ENCODE measurements around the gene TXNDC16. TPM values are rescaled to one million over a fixed set of nuclear protein-coding genes. Genes with fewer than 3 reads are reported as not detected.
"Not testable (repeated sequence)": the region's sequence is repeated elsewhere in the genome, so short reads cannot be mapped to it uniquely, and the experiment has no call there.

The TXNDC16 gene
- total and polyA plus RNA-seq, 5 donors, result 2.6 to 7.6 (median 6.7) TPM

DNA sequence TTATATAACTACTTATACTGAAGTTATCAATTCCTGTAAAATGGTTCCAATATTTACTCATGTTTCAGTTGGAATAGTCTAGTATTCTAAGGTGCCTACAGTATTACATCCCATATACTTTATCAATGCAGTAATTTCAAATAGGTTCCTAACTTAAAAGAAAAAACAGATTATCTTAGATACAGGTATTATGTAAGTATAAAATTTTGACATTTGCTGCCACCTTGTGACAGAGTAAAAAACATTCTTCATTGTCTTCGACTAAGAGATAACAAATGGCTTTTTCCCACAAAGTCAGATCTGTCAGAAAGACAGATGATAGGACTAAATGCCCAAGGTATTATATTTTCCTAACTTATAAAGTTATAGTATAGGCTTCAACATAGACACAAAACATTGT lies 78.7 kb downstream of the TXNDC16 start:
- no peak overlapping the region for H3K4me3 ChIP-seq (ENCODE audit: low read length)
- H3K4me1 ChIP-seq (ENCODE audit: control insufficient read depth, insufficient read depth, low read length), result no peaks in the 10 kb centered on the region
- H3K9me3 ChIP-seq (ENCODE audit: control insufficient read depth, low read length), result no peaks in the 10 kb centered on the region
- no peak for ATAC-seq
- H3K27me3 ChIP-seq (ENCODE audit: control insufficient read depth, insufficient read depth), result no peaks in the 10 kb centered on the region
- 9% methylated on average over 1 of the region's 1 CpG for WGBS
- no peak for DNase-seq
- no peak overlapping the region for H3K27ac ChIP-seq (ENCODE audit: low read length)
- intact Hi-C loops (cut with DNase I), result loop anchor here in 2 of 4 donors (5.0 kb wide), 2 partner anchors 161 to 171 kb away; partner anchors contain the start of gene PTGER2 (in 1 of the 2)

DNA sequence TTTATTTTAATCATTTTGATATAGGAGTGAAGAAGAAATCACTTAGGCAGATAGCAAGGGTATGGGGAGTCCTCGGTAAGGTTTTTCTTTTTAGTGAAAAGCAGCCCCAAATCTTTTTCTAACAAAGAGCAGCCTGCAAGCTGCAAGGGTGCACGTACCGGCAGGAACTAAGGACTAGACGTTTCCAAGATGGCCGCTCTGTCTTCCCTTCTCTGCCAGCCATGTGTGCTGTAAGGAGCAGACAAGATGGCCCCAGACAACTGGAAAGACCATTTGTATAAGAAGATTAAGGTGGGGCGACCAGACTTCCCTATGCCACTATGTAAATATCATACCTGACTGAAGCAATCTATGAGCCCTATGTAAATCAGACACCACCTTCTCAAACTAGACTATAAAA lies 79.6 kb downstream of the TXNDC16 start:
- Histone ChIP-seq H3K4me3 (ENCODE audit: low read length) (no peak overlapping the region), H3K27ac (ENCODE audit: low read length) (no peak overlapping the region), H3K4me1 (ENCODE audit: control insufficient read depth, insufficient read depth, low read length) (no peaks in the 10 kb centered on the region), H3K27me3 (ENCODE audit: control insufficient read depth, insufficient read depth) (no peaks in the 10 kb centered on the region), H3K9me3 (ENCODE audit: control insufficient read depth, low read length) (no peaks in the 10 kb centered on the region)
- DNase-seq, result no peak
- 91% methylated on average over 6 of the region's 6 CpGs for WGBS
- ATAC-seq, result no peak
- intact Hi-C loops (cut with DNase I), result loop anchor here in 2 of 4 donors (5.0 kb wide), 2 partner anchors 160 to 170 kb away; partner anchors contain the start of gene PTGER2 (in 1 of the 2)

DNA sequence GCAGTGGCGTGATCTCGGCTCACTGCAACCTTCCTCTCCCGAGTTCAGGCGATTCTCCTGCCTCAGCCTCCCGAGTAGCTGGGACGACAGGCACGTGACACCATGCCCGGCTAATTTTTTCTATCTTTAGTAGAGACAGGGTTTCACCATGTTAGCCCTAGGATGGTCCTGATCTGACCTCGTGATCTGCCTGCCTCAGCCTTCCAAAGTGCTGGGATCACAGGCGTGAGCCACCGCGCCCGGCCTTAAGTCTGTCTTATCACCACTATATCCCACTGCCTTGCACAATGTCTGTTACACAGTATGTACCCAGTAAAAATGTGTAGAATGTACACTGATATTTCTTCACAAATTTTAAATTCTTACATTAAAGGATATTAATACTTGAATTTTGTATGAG lies 80.1 kb downstream of the TXNDC16 start:
- intact Hi-C loops (cut with DNase I), result loop anchor here in 2 of 4 donors (5.0 kb wide), 2 partner anchors 160 to 170 kb away; partner anchors contain the start of gene PTGER2 (in 1 of the 2)
- not testable (repeated sequence) for H3K9me3 ChIP-seq (ENCODE audit: control insufficient read depth, low read length); DNase-seq; ATAC-seq; H3K27me3 ChIP-seq (ENCODE audit: control insufficient read depth, insufficient read depth); H3K4me1 ChIP-seq (ENCODE audit: control insufficient read depth, insufficient read depth, low read length); H3K4me3 ChIP-seq (ENCODE audit: low read length); H3K27ac ChIP-seq (ENCODE audit: low read length)
- WGBS, result 97% methylated on average over 13 of the region's 13 CpGs

DNA sequence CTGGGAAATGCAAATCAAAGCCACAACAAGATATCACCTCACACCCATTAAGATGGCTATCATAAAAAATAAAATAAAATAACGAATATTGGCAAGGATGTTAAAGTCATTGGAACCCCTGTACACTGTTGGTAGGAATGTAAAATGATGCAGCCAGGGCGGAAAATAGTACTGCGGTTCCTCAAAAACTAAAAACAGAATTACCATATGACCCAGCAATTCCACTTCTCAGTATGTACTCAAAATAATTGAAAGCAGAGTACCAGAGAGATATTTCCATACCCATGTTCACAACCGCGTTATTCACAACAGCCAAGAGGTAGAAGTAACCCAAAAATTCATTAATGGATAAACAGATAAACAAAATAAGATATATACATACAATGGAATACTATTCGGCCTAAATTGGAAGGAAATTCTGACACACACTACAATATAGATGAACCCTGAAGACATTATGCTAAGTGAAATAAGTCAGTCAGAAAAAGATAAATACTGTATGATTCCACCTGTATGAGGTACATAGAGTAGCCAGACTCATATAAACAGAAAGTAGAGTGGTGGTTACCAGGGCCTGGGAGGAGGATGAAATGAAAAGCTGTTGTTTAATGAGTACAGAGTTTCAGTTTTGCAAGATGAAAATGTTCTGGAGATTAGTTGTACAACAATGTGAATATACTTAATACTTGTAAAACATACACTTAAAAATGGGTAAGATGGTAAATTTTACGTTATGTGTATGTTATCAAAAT lies 84.6 kb downstream of the TXNDC16 start:
- no peaks in the 10 kb centered on the region for H3K27me3 ChIP-seq (ENCODE audit: control insufficient read depth, insufficient read depth)
- H3K4me3 ChIP-seq (ENCODE audit: low read length), result no peak overlapping the region
- H3K27ac ChIP-seq (ENCODE audit: low read length), result no peak overlapping the region
- intact Hi-C loops (cut with DNase I), result no loop called here
- no peaks in the 10 kb centered on the region for H3K9me3 ChIP-seq (ENCODE audit: control insufficient read depth, low read length)
- 93% methylated on average over 7 of the region's 7 CpGs for WGBS
- ATAC-seq (no peak), DNase-seq (no peak)
- H3K4me1 ChIP-seq (ENCODE audit: control insufficient read depth, insufficient read depth, low read length), result no peaks in the 10 kb centered on the region

- ATAC-seq (no peak), DNase-seq (no peak)
- H3K9me3 ChIP-seq (ENCODE audit: control insufficient read depth, low read length), result no peaks in the 10 kb centered on the region
- H3K4me1 ChIP-seq (ENCODE audit: control insufficient read depth, insufficient read depth, low read length), result no peaks in the 10 kb centered on the region
- intact Hi-C loops (cut with DNase I), result loop anchor here in 1 of 4 donors (5.0 kb wide), 1 partner anchor 162 kb away; no protein-coding TSS in a partner anchor
- WGBS, result 89% methylated on average over 4 of the region's 4 CpGs
- H3K4me3 ChIP-seq (ENCODE audit: low read length), result no peak overlapping the region
- H3K27me3 ChIP-seq (ENCODE audit: control insufficient read depth, insufficient read depth), result no peaks in the 10 kb centered on the region
- H3K27ac ChIP-seq (ENCODE audit: low read length), result no peak overlapping the region
Measured at GRCh38 chr14:52464175-52464574, 88.1 kb downstream of the TXNDC16 start.

GRCh38 chr14:52463375-52463774 lies 88.9 kb downstream of the TXNDC16 start:
- ATAC-seq, result no peak
- DNase-seq, result no peak
- no peak overlapping the region for H3K4me3 ChIP-seq (ENCODE audit: low read length)
- WGBS, result 99% methylated on average over 3 of the region's 3 CpGs
- H3K27ac ChIP-seq (ENCODE audit: low read length), result no peak overlapping the region
- intact Hi-C loops (cut with DNase I), result loop anchor here in 1 of 4 donors (5.0 kb wide), 1 partner anchor 161 kb away; no protein-coding TSS in a partner anchor
- no peaks in the 10 kb centered on the region for H3K4me1 ChIP-seq (ENCODE audit: control insufficient read depth, insufficient read depth, low read length)
- H3K27me3 ChIP-seq (ENCODE audit: control insufficient read depth, insufficient read depth), result no peaks in the 10 kb centered on the region
- no peaks in the 10 kb centered on the region for H3K9me3 ChIP-seq (ENCODE audit: control insufficient read depth, low read length)

- no peak overlapping the region for H3K4me3 ChIP-seq (ENCODE audit: low read length)
- DNase-seq (no peak), ATAC-seq (no peak)
- intact Hi-C loops (cut with DNase I), result loop anchor here in 1 of 4 donors (5.0 kb wide), 1 partner anchor 159 kb away; no protein-coding TSS in a partner anchor
- no peaks in the 10 kb centered on the region for H3K27me3 ChIP-seq (ENCODE audit: control insufficient read depth, insufficient read depth)
- no peaks in the 10 kb centered on the region for H3K4me1 ChIP-seq (ENCODE audit: control insufficient read depth, insufficient read depth, low read length)
- H3K27ac ChIP-seq (ENCODE audit: low read length), result no peak overlapping the region
- no peaks in the 10 kb centered on the region for H3K9me3 ChIP-seq (ENCODE audit: control insufficient read depth, low read length)
- WGBS, result 98% methylated on average over 1 of the region's 1 CpG
Measured at GRCh38 chr14:52461721-52462120, 90.6 kb downstream of the TXNDC16 start.

DNA sequence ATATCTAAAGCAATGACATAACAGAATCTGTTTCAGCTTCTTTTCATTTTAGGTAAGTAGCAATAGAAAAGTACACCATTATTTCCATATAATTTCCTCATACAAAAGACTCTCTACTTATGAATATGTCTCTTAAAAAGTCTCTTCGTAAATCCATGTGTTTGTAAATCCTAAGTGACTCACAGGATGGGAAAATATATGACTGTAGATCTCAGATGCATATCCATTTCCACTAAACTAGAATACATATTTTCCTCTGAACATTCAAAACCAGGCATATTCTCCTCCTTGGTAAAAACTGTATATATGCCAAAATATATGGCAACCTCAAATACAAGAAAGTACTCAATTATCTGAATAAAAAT lies 93.6 kb downstream of the TXNDC16 start:
- H3K9me3 ChIP-seq (ENCODE audit: control insufficient read depth, low read length), result no peaks in the 10 kb centered on the region
- H3K4me1 ChIP-seq (ENCODE audit: control insufficient read depth, insufficient read depth, low read length), result no peaks in the 10 kb centered on the region
- ATAC-seq (no peak), DNase-seq (no peak)
- 98% methylated on average over 1 of the region's 1 CpG for WGBS
- no peak overlapping the region for H3K27ac ChIP-seq (ENCODE audit: low read length)
- intact Hi-C loops (cut with DNase I), result no loop called here
- H3K27me3 ChIP-seq (ENCODE audit: control insufficient read depth, insufficient read depth), result no peaks in the 10 kb centered on the region
- H3K4me3 ChIP-seq (ENCODE audit: low read length), result no peak overlapping the region

GRCh38 chr14:52457411-52457810 lies 94.9 kb downstream of the TXNDC16 start:
- Histone ChIP-seq H3K27me3 (ENCODE audit: control insufficient read depth, insufficient read depth) (no peaks in the 10 kb centered on the region), H3K9me3 (ENCODE audit: control insufficient read depth, low read length) (no peaks in the 10 kb centered on the region), H3K4me3 (ENCODE audit: low read length) (no peak overlapping the region), H3K27ac (ENCODE audit: low read length) (no peak overlapping the region), H3K4me1 (ENCODE audit: control insufficient read depth, insufficient read depth, low read length) (no peaks in the 10 kb centered on the region)
- ATAC-seq (no peak), DNase-seq (no peak)
- intact Hi-C loops (cut with DNase I), result no loop called here

DNA sequence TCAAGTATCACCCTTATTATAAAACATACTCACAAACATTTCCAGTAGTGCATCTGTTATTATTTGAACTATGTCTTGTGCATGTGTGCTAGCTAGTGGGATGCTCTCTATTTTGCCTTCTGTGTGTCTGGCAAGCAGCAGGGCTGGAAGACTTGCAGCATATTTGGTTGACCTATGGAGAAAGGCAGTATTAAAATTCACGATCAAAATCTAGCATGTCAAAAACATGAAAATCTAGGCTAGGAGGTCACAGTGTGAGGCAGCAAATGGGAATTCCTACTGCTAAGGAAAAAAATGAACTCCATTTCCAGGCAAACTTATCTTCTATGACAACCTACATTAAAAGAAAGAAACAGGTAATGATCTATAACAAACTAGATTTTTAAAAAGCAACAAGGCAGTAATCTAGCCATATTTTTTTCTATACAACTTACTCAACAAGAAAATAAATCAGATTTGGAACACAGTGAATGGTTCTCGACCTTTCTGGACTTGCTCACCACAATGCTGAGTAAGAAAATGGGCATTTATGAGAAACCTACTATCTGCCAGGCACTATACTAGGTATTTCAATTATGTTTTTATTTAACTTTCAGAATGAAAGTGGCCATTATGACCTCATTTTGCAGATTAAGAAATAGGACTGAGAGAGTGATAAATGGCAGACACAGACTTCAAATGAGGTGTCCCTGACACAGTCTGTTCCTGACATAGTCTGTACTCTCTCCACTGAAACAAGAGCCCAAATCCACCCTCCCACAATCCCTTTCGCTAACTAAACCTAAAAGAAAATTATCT lies 96.8 kb downstream of the TXNDC16 start:
- intact Hi-C loops (cut with DNase I), result no loop called here
- no peak for DNase-seq
- no peaks in the 10 kb centered on the region for H3K4me1 ChIP-seq (ENCODE audit: control insufficient read depth, insufficient read depth, low read length)
- no peaks in the 10 kb centered on the region for H3K27me3 ChIP-seq (ENCODE audit: control insufficient read depth, insufficient read depth)
- no peak overlapping the region for H3K27ac ChIP-seq (ENCODE audit: low read length)
- whole genome bisulfite sequencing, result 89% methylated on average over 3 of the region's 3 CpGs
- no peak overlapping the region for H3K4me3 ChIP-seq (ENCODE audit: low read length)
- no peak for ATAC-seq
- no peaks in the 10 kb centered on the region for H3K9me3 ChIP-seq (ENCODE audit: control insufficient read depth, low read length)

- intact Hi-C loops (cut with DNase I), result no loop called here
- Histone ChIP-seq H3K4me3 (ENCODE audit: low read length) (no peak overlapping the region), H3K4me1 (ENCODE audit: control insufficient read depth, insufficient read depth, low read length) (no peaks in the 10 kb centered on the region), H3K27ac (ENCODE audit: low read length) (no peak overlapping the region), H3K9me3 (ENCODE audit: control insufficient read depth, low read length) (no peaks in the 10 kb centered on the region), H3K27me3 (ENCODE audit: control insufficient read depth, insufficient read depth) (no peaks in the 10 kb centered on the region)
- DNase-seq, result peak in 2 of 3 donors; percentile 10 to 14
- ATAC-seq, result no peak
- WGBS, result 96% methylated on average over 3 of the region's 3 CpGs
Measured at GRCh38 chr14:52447236-52447635, 105.1 kb downstream of the TXNDC16 start.

Measured in right cardiac atrium (tissue), 5 donors.